Stimulated activated naive CD8-positive, alpha-beta T cell treated with anti-CD3 and anti-CD28 coated beads, Interleukin-15, amount 100 ng/mL, for 72 hours (primary cell): ENCODE data around the gene C16orf96.
"Not testable (repeated sequence)": the region's sequence is repeated elsewhere in the genome, so short reads cannot be mapped to it uniquely, and the experiment has no call there.

ENCODE experiments used
- ATAC-seq: fragments of 150-1000 bp; cut with Tn5 transposase; 2 replicates; pipeline ENCODE4 v1.10.0; 2021; ENCODE audit warnings: mild to moderate bottlenecking, moderate library complexity
- DNase-seq, 2 donors: peaks; one replicate each; pipeline ENCODE4 v3.0.0; 2021 to 2022
- H3K27ac Mint-ChIP-seq, 2 donors: one replicate each; pipeline ENCODE4 v1.8.0; 2022; ENCODE audit warnings: mild to moderate bottlenecking in 2 of 2, mixed read lengths in 2 of 2, moderate library complexity in 2 of 2
- H3K27me3 Mint-ChIP-seq: one replicate; pipeline ENCODE4 v1.8.0; 2022; ENCODE audit warnings: mixed read lengths
- H3K4me1 Mint-ChIP-seq: one replicate; pipeline ENCODE4 v1.8.0; 2022; ENCODE audit warnings: mild to moderate bottlenecking, mixed read lengths
- H3K4me3 Mint-ChIP-seq, 2 donors: one replicate each; pipeline ENCODE4 v1.8.0; 2022; ENCODE audit warnings: mild to moderate bottlenecking in 2 of 2, mixed read lengths in 2 of 2, moderate library complexity in 1 of 2
- H3K9me3 Mint-ChIP-seq, 2 donors: one replicate each; pipeline ENCODE4 v1.8.0; 2022; ENCODE audit warnings: mixed read lengths in 2 of 2

C16orf96 gene

DNA sequence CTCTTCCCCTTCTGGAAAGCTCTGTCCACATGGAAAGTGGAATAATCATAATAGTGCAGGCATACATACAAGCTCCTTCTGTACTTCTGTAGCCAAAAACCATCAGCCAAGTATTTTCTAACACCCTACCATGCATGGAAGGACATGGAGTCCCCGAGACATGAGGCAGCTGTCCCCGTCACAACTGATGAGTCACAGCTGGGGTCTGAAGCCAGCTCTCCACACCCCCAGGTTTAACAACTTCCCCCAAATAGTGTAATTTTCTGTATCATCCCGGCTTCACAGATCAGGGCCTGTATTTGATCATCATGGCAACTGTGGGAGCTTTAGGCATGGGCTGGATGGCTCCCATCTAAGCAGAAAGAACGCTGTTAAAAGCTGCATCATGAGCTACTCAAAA lies 16.6 kb downstream of the C16orf96 start:
- Mint-ChIP-seq H3K4me3 (no peak overlapping the region), H3K27me3 (no peaks in the 10 kb centered on the region), H3K9me3 (no peaks in the 10 kb centered on the region), H3K27ac (no peak overlapping the region), H3K4me1 (peaks cover 9% of the 10 kb centered on the region)
- no peak for ATAC-seq
- DNase-seq, result no peak

DNA sequence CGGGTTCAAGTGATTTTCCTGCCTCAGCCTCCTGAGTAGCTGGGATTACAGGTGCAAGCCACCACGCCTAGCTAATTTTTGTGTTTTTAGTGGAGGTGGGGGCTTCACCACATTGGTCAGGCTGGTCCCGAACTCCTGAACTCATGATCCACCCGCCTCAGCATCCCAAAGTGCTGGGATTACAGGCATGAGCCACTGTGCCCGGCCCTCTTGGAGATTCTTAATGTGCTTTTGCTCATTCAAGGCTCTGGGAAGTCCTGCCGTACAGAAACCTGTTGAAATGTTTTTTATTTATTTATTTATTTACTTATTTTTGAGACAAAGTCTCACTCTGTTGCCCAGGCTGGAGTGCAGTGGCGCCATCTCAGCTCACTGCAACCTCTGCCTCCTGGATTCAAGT lies 17.8 kb downstream of the C16orf96 start:
- not testable (repeated sequence) for ATAC-seq, H3K9me3 Mint-ChIP-seq, H3K4me3 Mint-ChIP-seq, H3K4me1 Mint-ChIP-seq, DNase-seq, H3K27me3 Mint-ChIP-seq, H3K27ac Mint-ChIP-seq

DNA sequence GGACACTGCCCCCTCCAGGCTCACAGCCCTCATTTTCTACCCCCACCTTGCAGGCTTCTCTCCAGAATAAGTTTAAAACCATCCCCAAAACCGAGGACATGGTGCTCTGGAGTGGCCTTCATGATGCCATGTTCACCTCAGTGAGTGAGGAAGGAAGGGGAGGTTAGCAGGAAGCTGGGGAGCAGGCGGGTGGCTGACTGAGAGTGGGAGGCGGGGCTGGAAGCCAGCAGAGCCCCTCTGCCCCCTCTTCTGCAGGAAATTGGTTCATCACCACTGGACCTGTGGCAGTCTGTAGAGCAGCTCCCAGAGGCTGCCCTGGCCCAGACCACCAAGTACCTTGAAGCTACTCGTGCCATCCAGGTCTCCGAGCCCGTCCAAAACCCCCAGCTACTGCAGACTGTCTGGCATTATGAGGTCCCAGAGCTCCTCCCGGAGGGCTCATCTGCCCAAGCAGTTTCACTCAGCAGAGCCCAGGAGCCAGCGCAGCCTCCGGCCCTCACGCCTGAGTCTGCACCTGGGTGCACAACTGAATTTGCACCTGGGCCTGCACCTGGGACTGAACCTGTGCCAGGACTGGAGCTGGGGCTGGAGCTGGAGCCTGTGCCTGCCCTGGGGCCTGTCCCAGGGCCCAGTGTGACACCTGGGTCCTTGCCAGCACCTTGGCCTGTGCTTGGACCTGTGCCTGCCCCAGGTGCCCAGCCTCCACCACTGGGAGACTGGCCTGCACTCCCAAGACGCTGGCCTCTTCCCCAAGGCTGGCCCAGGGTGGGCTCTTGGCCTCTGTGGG lies 19.0 kb downstream of the C16orf96 start:
- H3K4me1 Mint-ChIP-seq, result peaks cover 9% of the 10 kb centered on the region
- DNase-seq (no peak), ATAC-seq (peak; percentile 31)
- no peak overlapping the region for H3K4me3 Mint-ChIP-seq
- no peaks in the 10 kb centered on the region for H3K9me3 Mint-ChIP-seq
- H3K27ac Mint-ChIP-seq, result no peak overlapping the region
- H3K27me3 Mint-ChIP-seq, result no peaks in the 10 kb centered on the region

DNA sequence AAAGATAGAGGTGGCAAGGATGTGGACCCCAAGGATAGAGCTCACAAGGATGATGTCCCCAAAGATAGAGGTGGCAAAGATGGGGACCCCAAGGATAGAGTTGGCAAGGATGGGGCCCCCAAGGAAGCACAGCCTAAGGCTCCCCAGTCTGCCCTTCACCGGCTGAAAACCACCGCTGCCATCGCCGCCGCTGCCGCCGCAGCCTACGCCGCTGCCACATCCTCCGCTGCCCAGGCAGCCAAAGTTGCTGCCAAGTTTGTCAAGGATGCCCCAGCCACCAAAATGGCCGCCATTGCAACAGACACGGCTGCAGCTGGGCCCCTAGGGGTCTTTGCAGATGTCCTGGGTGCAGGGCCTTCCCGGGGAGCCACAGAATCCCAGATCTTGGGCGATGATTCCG lies 19.9 kb downstream of the C16orf96 start:
- H3K4me3 Mint-ChIP-seq, result no peak overlapping the region
- no peaks in the 10 kb centered on the region for H3K9me3 Mint-ChIP-seq
- peak overlapping the region in 1 of 2 donors; percentile 34 for H3K27ac Mint-ChIP-seq
- H3K4me1 Mint-ChIP-seq, result peaks cover 9% of the 10 kb centered on the region
- H3K27me3 Mint-ChIP-seq, result no peaks in the 10 kb centered on the region
- no peak for DNase-seq
- no peak for ATAC-seq

DNA sequence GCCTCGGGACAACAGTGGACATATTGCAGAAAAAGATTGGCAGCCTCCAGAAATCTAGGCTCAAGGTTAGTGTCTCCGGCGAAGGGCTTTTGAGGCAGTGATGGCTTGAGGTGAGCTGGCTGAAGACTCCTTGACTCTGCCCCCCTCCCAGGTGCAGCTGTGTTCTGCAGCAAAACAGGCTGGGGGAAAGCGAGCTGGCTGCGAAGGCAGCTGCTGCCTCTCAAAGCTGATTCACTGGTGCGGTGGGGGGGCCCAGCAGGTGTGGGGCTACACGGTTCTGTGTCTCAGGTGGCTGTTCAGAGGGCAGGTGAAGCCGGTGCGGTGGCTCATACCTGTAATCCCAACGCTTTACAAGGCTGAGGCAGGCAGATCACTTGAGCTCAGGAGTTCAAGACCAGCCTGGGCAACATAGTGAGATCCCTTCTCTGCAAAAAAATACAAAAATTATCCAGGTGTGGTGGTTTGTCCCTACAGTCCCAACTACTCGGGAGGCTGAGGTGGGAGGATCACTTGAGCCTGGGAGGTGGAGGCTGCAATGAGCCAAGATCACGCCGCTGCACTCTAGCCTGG lies 22.9 kb downstream of the C16orf96 start:
- no peak overlapping the region for H3K4me3 Mint-ChIP-seq
- no peak overlapping the region for H3K27ac Mint-ChIP-seq
- H3K4me1 Mint-ChIP-seq, result peaks cover 9% of the 10 kb centered on the region
- DNase-seq (no peak), ATAC-seq (no peak)
- H3K9me3 Mint-ChIP-seq, result no peaks in the 10 kb centered on the region
- no peaks in the 10 kb centered on the region for H3K27me3 Mint-ChIP-seq

DNA sequence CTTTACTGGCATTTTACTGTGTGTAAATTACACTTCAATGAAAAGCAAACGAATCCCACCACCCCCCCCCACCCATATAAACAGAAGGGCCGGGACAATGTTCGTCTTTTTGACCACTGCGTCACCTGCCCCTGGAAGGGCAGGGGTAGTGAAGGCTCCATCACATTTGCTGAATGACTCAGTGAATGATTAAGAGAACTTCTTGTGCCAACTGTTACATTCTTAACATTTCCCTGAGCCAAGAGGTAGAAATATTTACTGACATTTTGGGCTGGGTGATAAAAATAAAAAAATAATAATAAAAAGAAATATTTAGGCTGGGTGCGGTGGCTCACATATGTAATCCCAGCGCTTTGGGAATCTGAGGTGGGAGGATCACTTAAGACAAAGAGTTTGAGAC lies 24.1 kb downstream of the C16orf96 start:
- no peak overlapping the region for H3K4me3 Mint-ChIP-seq
- H3K4me1 Mint-ChIP-seq, result no peaks in the 10 kb centered on the region
- ATAC-seq (no peak), DNase-seq (no peak)
- no peak overlapping the region for H3K27ac Mint-ChIP-seq
- H3K9me3 Mint-ChIP-seq, result no peaks in the 10 kb centered on the region
- H3K27me3 Mint-ChIP-seq, result peaks cover under 1% of the 10 kb centered on the region

DNA sequence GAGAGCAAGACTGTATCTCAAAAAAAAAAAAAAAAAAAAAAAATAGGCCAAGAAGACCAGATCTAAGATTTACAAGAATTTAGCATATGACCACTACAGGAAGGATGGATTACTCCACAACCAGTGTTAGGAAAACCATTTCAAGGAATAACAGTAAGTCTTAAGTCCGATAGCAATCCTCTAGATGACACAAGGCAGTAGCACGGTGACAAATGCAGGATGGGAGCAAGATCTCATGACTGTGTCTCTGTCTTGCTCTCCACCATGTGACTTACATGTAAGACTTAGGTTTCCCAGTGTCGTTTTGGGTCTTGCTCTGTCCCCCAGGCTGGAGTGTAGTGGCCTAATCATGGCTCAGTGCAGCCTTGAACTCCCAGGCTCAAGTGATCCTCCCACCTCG lies 27.8 kb downstream of the C16orf96 start:
- H3K4me1 Mint-ChIP-seq, result peaks cover 5% of the 10 kb centered on the region
- H3K27ac Mint-ChIP-seq, result no peak overlapping the region
- no peak overlapping the region for H3K4me3 Mint-ChIP-seq
- no peaks in the 10 kb centered on the region for H3K9me3 Mint-ChIP-seq
- H3K27me3 Mint-ChIP-seq, result peaks cover 21% of the 10 kb centered on the region
- DNase-seq (no peak), ATAC-seq (no peak)

DNA sequence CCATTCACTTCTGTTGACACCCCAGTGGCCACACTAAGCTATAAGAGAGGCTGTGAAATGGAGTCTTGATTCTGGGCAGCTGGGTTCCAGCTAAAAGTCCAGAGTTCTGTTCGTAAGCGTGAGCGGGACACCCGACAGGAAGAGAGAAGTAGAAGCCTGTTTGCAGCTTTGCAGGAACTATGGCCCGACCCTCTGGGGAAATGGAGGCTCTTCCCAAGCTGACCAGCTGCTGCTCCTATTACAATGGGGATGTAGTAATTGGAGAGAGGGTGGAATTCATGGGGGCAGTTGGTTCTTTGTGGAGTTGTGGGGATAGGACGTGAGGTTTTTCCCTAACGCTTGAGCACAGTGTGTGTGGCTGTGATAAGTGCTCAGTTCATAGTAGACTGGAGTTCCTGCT lies 30.2 kb downstream of the C16orf96 start:
- Mint-ChIP-seq H3K4me3 (no peak overlapping the region), H3K27ac (no peak overlapping the region), H3K4me1 (peaks cover 5% of the 10 kb centered on the region), H3K27me3 (peaks cover 21% of the 10 kb centered on the region), H3K9me3 (no peaks in the 10 kb centered on the region)
- DNase-seq (no peak), ATAC-seq (no peak)

DNA sequence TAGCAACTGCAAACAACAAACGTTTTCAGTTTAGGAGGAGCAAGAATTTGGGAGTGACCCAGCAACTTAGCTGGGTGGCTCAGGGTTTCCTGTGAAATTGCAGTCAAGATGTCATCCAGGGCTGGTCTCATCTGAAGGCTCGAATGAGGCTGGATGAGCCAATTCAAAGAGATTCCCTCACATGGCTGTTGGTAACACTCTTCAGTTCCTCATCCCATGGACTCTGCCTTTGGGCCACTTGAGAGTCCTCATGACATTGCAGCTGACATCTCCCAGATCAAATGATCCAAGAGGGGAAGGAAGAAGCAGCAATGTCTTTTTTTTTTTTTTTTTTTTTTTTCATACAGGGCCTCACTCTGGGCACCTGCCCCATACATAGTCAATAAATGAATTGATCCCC lies 32.2 kb downstream of the C16orf96 start:
- Mint-ChIP-seq H3K4me3 (no peak overlapping the region), H3K9me3 (no peaks in the 10 kb centered on the region), H3K27me3 (peaks cover 21% of the 10 kb centered on the region), H3K27ac (no peak overlapping the region), H3K4me1 (peaks cover 5% of the 10 kb centered on the region)
- DNase-seq, result no peak
- ATAC-seq, result no peak

DNA sequence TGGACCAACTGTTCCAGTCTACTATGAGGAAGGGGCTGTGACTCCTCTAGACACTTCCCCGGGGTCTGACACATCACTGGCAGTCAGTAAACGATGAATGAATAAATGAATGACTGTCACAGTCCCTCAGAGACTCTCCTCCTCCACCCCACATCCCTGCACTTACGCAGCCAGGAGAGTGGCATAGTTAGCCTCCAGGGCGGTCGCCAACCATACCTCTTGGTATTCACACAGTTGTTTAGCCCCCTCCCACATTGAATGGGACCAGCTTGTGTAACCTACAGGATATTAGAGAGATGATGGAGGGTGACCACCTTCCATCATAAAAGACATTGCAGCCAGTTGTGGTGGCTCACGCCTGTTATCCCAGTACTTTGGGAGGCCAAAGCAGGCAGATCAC lies 32.8 kb downstream of the C16orf96 start:
- Mint-ChIP-seq H3K27me3 (peaks cover 21% of the 10 kb centered on the region), H3K9me3 (no peaks in the 10 kb centered on the region), H3K27ac (peak overlapping the region in 1 of 2 donors; percentile 42), H3K4me3 (no peak overlapping the region), H3K4me1 (peaks cover 5% of the 10 kb centered on the region)
- no peak for DNase-seq
- ATAC-seq, result no peak

DNA sequence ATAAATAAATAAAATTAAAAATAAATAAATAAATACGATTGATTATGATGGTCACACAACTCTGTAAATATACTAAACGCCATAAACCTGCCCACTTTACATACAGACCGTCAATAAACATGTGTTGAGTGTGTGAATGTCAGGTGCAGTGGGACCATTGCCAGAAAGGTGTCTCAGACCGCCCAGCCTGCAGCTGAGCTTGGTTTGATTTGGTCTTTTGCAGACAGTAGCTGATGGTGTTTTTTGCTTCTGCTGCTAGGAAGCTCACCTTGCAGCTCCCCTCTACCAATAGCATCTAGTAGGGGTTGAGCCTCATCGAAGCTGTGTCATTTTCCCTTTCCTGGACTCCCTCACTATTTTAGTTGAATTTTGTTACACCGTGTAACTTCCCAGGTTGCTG lies 35.1 kb downstream of the C16orf96 start:
- DNase-seq (no peak), ATAC-seq (no peak)
- no peaks in the 10 kb centered on the region for H3K4me1 Mint-ChIP-seq
- H3K27me3 Mint-ChIP-seq, result peaks cover 12% of the 10 kb centered on the region
- no peak overlapping the region for H3K4me3 Mint-ChIP-seq
- no peak overlapping the region for H3K27ac Mint-ChIP-seq
- no peaks in the 10 kb centered on the region for H3K9me3 Mint-ChIP-seq

DNA sequence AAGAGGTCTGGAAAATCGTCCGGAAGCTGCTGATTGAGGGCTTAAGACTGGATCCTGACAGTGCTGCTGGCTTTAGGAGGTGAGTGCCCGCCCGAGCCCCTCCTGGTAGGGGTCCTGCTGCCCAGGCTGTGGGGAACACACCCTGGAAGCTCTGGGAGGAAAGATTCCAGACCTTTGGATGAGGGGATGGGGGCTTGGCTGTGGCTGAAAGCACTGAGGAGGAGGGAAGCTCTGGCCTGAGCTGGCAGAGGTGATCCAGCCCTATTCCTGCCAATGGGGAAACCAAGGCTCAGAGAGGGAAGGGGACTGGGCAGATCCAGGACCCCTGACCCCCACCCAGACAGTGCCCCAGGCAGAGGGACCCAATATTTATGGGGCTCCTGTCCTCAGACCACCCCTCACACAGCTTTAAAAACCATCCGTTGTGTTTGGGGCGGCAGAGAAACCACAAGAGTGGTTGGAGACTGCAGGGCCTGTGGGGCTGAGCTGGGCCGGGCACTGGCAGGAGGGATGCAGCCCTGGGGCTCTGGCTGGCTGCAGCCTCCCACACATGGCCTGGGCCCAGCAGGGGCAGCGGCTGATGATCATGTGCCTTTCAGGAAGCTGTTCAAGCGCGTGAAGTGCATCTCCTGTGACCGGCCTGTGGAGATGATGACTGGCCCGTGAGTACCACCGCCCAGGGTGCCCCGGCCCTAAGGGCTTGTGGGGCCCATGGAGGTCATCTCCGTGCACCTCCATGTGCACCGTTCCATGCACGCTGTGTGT lies 35.7 kb downstream of the C16orf96 start:
- Mint-ChIP-seq H3K4me1 (no peaks in the 10 kb centered on the region), H3K27me3 (peaks cover 5% of the 10 kb centered on the region), H3K27ac (no peak overlapping the region), H3K9me3 (no peaks in the 10 kb centered on the region), H3K4me3 (no peak overlapping the region)
- ATAC-seq, result no peak
- DNase-seq, result no peak

DNA sequence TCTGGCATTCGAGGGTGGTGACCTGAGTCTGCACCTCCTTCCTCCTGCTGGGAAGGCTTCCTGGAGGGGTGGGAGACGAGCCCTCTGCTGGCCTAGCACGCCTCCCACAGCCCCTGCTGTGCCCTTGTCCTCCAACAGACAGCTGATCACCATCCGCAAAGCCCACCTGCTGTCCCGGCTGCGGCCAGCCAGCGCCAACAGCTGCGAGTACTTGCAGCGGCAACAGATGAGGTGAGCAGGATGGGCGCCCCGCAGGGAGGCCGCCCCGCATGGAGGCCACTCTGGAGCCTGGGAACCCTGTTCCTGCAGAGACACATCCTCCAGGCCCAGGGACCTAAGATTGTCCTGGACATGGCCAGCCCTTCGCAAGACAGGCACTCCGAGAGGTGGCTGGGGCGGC lies 36.9 kb downstream of the C16orf96 start:
- H3K27me3 Mint-ChIP-seq, result no peaks in the 10 kb centered on the region
- no peak overlapping the region for H3K4me3 Mint-ChIP-seq
- DNase-seq, result no peak
- ATAC-seq, result no peak
- H3K9me3 Mint-ChIP-seq, result no peaks in the 10 kb centered on the region
- no peaks in the 10 kb centered on the region for H3K4me1 Mint-ChIP-seq
- no peak overlapping the region for H3K27ac Mint-ChIP-seq

DNA sequence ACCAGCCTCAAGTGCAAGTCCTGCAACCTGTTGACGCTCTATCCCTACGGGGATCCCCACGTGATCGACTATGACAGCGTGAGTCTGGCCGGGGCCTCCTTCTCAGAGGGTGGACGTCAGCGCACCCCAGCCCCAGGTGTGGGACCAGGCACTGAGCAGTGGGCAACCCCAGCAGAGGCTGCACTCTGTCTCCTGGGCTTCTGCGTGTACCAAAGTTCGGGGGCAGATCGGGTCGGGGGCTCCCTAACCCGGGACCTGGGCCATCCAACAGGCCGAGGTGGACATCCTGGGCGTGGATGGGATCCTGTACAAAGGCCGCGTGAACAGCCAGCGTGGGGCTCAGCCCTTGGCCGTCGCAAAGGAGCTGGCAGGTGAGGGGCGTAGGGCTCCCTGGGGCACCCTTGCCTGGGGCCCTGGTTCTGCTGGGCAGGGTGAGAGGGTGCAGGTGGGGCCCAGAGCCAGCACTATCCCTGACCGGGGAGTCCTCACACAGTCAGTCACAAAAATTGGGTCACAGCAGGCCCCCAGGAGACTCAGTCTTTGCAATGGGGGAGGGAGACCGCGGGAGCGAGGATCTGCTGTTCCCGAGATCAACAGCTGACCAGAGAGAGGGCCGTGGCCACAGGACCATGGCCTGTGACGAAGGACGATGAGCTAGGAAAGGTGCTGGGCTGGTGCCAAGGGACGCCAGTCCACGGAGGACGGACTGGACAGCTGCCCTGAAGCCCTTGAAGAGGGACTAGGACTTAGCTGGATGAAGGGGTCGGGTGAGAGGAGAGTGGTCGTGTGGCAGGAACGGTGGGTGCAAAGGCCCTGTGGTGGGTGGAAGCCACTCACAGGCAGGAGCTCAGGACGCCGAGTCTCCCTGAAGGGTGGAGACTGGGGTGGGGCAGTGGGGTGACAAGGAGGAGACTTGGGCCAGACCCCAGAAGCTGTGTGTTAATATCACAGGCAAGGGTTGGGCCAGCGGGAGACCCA lies 38.6 kb downstream of the C16orf96 start:
- Mint-ChIP-seq H3K27ac (no peak overlapping the region), H3K27me3 (no peaks in the 10 kb centered on the region), H3K9me3 (no peaks in the 10 kb centered on the region), H3K4me1 (no peaks in the 10 kb centered on the region), H3K4me3 (no peak overlapping the region)
- no peak for DNase-seq
- no peak for ATAC-seq

DNA sequence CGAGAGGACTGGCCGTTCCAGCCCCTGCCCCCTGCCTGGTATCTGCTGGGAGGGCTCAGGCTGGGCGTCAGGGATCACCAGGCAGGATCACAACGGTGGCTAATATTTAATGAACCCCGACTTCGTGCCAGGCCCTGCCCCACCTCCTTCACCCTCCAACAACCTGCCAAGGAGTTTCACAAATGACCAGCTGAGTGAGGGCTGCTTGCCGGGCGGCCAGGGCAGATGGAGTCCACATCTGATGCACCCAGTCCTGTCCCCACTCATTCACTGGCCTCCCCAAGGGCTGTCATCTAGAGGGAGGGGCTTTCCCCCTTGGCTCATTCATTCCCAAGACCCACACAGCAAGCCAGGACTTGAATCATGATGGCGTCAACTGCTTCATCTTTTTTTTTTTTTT lies 41.0 kb downstream of the C16orf96 start:
- Mint-ChIP-seq H3K27me3 (peaks cover 11% of the 10 kb centered on the region), H3K27ac (no peak overlapping the region), H3K4me1 (no peaks in the 10 kb centered on the region), H3K9me3 (no peaks in the 10 kb centered on the region), H3K4me3 (no peak overlapping the region)
- DNase-seq (no peak), ATAC-seq (no peak)
